ENCODE data around the gene RAB44.

DNA sequence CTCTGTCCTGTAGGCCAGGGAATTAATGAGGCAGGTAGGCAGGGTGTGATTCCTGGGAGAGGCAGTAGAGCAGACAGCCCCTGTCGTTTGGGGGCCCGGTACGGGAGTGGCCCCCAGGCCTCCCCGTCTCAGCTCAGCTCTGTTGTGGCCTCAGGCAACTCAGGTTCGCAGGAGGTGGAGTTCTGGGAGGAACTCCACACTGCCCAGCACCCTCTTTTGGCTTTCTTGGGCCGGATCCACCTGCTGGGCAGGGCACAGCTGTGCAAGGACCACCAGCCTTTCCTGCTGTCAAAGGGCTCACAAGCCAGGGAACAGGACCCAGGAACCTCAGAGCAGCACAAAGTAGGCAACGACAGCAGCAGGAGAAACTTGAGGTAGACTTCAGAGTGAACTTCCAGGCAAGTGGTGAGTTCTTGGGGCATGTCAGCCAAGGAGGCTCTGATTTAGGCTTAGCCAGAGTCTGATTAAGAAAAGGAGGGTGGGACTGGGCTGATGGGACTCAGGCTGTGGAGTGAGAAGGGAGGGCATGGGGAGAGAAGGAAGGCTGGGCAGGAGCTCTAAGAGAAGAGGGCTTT, 36.9 kb downstream of the RAB44 start:
- TF ChIP-seq CTCF (IDR thresholded peaks at IDR 0.05) (no peak), SP1 (CRISPR knock-in tag; conservative IDR thresholded peaks at IDR 0.05) (no peak), FOXK1 (CRISPR knock-in tag; IDR thresholded peaks at IDR 0.05) (no peak), NR1H2 (CRISPR knock-in tag; IDR thresholded peaks at IDR 0.05) (no peak), ATF6 (CRISPR knock-in tag; IDR thresholded peaks at IDR 0.05) (no peak), NR3C1 (CRISPR knock-in tag; conservative IDR thresholded peaks at IDR 0.05; ENCODE audit: low read depth) (no peak)
- TF ChIP-seq, protein P1, sequence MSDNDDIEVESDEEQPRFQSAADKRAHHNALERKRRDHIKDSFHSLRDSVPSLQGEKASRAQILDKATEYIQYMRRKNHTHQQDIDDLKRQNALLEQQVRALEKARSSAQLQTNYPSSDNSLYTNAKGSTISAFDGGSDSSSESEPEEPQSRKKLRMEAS (CRISPR knock-in tag; IDR thresholded peaks at IDR 0.05): no peak
- TF ChIP-seq, protein P2, sequence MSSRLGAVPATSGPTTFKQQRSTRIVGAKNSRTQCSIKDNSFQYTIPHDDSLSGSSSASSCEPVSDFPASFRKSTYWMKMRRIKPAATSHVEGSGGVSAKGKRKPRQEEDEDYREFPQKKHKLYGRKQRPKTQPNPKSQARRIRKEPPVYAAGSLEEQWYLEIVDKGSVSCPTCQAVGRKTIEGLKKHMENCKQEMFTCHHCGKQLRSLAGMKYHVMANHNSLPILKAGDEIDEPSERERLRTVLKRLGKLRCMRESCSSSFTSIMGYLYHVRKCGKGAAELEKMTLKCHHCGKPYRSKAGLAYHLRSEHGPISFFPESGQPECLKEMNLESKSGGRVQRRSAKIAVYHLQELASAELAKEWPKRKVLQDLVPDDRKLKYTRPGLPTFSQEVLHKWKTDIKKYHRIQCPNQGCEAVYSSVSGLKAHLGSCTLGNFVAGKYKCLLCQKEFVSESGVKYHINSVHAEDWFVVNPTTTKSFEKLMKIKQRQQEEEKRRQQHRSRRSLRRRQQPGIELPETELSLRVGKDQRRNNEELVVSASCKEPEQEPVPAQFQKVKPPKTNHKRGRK (CRISPR knock-in tag; IDR thresholded peaks at IDR 0.05; ENCODE audit: borderline replicate concordance): no peak

Measured in WTC11 (cell line).